Endometrium (tissue), 2 donors: ENCODE results near the gene KCNH2.
"Not testable (repeated sequence)": the region's sequence is repeated elsewhere in the genome, so short reads cannot be mapped to it uniquely, and the experiment has no call there.

Experiments used
- FAIRE-seq: peaks from 2 replicates; lab custom pipeline; 2012; peaks lifted over from hg19 to GRCh38; lab: Jason Lieb, UNC
- donor health status: control.
- donor health status: control.

KCNH2 gene

DNA sequence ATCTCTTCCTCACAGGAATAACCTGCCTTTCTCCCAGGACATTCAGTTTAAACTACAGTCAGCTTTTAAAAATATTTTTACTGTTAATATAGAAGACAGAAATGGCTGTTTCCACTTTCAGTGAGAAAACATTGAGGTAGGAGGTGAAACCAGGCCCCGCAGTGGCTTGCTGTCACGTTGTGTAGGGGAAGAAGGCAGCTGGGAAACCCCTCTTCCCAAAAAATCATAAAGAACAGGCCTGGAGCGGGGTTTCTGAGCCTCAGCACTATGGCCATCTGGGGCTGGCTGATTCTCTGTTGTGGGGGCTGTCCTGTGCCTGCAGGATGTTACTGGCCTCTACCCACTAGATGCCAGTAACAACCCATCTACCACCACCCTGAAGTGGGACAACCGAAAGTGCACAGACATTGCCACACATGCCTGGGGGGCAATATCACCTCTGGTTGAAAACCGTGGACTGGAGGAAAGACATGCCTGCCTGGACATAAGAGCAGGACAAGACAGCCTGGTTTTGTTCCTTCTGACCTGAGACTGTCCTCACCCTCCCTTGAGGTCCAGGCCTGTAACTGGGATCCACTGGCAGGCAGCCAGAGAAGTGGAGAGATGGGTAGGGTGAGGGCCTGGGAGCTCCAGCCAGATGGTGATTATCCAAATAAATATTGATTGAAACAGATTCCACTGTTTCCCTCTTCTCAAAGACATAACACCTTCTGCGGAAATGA, 43.9 kb downstream of the KCNH2 start:
- no peak for FAIRE-seq

DNA sequence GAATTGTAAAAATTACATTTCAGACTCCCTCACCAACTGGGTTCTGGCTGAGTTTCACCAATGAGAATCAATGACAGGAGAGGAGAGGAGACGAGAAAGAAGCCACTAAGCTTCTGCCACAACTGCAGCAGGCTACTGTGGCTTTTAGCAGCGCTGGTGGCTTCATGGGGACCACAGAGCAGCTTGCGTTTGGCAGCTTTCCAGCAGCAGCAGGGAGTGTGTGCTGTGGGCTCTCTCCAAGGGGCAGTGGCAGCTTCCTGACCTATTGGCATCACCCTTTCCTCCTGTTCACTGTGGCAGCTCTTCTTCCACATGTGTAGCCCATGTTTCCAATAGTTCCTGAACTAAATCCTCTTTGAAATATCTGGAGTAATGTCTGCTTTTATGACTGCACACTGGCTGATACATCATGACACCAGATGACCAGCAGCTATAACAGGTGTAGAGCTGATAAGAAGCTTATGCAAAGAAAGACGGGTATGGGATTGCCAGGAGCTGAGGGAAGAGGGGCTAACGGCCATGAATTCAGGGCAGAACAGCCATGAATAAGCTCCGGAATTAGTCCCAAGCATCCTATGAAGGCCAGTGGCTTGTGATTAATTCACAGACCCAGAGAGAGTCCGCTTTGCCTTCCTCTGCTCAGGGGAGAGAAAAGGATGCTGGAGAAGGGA, 46.8 kb downstream of the KCNH2 start:
- FAIRE-seq, result no peak

DNA sequence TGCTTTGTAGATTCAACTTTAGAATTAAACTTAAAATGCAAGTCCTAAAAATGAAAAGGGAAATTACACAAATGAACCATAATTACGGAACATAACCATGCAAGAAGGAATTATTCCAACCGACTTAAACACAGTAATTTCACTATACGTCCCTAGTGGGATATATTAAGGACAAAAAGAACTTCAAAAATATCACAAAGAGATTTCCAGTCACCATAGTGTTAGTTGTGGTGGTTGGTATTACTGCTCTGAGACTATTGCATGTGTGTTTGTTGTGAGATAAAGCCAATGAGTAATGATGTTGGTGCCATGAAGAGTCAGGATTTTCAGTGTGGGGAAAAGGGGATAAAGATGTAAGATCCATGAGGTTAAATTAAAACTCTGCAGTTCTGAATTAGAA, 49.6 kb downstream of the KCNH2 start:
- no peak for FAIRE-seq

DNA sequence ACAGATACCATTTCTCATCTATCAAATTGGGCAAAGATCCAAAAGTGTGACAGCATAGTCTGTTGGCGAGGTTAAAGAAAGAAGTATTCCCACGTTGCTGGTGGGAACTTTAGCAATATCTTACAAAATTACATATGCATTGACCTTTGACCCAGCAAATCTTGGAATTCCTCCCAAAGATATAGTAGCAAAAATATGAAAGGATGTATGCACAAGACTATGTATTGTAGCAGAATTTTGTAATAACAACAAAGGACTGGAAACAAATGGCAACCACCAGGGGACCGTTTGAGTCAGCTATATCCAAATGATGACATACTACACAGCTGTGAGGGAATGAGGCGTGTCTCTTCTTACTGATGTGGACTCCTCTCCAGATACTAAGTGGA, 50.2 kb downstream of the KCNH2 start:
- no peak for FAIRE-seq

DNA sequence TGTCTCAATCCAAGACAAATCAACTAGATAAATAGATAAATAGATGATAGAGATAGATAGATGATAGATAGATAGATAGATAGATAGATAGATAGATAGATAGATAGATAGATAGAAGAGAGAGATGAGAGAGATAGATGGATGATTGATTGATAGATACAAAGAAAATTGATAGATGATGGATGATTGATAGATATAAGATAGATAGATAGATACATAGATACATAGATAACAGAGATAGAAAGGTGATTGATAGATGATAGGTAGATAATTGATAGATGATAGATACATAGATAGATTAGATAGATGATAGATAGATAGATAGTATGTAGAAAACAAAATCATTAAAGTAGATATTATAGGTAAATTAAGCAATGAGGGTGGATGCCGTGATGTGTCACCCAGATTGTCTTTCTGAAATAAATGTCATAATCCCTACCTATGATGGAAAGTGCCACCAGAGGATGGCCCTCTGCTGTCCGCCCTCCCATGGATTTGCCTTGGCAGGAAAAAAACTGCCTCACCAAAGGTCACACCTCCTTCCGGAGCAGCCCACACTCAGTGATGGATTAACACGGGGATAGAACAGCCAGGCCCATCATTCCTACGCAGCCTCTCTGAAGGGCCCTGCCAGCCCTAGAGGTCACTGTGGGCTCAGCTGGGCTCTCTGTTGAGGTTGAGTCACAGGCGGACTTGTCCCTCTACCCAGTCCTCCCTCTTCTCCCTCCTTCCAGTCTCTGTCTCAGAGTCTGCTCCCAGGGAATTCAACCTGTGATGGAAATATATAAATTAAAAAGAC, 50.8 kb downstream of the KCNH2 start:
- FAIRE-seq, result no peak

DNA sequence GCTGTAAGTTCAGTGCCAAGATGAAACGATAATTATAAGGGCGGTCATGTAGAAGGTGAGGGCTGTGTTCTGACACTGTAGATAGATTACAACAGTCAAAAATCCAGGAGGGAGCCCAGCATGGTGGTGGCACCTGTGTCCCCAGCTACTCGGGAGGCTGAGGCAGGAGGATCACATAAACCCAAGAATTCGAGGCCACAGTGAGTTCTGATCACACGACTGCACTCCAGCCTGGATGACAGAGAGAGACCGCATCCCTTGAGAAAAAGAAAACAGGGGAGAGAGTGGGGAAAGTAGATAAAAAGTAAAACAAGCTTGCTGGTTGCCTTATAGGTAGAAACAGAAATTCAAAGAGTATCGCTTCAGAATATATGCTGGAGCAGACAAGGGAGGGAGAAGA, 52.1 kb downstream of the KCNH2 start:
- FAIRE-seq, result no peak

DNA sequence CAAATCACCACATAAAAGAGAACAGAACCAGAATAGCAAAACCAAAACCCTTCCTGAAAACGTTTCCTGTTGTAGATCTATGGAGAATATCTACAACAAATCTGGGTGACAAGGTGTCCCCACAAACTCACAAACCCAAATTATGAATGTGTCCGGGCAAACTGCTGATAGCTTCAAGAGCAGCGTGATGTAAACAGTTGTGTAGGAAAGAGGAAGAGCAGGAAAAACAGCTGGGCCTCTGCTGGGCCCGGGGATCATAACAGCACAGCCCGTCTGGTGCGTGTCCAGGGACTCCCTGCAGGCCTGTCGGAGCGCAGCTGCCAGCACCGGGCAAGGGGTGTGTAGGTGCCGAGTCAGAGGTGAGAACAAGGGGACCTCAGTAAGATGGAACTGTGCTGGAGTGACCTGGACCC, 53.7 kb downstream of the KCNH2 start:
- no peak for FAIRE-seq

DNA sequence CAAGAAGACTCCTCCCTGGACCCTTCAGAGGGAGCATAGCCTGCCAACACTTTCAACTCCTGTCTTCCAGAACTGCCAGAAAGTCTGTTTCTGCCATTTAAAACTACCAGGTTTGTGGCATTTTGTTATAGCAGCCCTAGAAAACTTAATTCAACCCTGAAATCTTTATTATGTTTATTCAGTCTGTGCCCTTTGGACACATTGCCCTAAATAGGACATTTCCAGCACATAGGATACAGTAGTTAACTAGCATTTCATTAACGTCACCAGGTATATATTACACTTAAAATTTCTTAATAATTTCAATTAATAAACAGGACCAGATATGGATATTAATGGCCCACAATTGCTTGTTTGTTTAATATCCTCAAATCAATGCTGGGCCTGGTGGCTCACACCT, 54.3 kb downstream of the KCNH2 start:
- FAIRE-seq, result no peak

DNA sequence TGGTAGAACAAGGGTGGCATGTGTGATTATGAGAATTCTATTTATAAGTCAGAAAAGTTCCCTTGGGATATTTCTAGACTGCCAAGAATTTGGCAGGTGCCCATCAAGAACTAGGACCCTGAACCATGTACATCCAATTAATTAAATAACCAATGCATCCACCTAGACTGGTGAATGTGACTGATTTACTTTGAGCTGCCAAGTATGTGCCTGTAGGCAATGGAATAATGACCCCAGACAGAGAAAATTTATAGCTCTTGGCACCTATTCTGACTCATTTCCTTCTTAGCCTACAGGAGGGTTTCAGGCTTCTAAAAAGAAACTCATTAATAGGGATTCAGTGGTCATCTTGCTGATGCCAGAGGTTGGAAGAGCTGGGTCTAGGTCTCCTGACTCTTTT, 54.9 kb downstream of the KCNH2 start:
- FAIRE-seq, result no peak

DNA sequence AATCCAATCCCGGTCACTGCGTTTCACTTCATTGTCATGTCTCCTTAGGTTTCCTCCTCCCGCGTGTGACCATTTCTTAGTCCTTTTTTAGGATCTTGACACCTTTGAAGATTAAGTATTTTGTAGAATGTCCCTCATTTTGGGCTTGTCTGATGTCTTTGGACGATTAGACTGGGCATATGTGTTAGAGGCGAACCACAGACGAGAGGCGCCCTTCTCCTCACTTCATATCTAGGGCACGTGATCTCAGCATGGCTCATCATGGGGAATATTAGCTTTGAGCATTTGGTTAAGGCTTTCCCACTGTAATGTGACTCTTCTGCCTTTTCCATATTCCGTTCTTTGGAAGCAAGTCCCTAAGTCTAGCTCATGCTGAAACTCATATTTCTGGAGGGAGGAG, 59.0 kb downstream of the KCNH2 start:
- no peak for FAIRE-seq

DNA sequence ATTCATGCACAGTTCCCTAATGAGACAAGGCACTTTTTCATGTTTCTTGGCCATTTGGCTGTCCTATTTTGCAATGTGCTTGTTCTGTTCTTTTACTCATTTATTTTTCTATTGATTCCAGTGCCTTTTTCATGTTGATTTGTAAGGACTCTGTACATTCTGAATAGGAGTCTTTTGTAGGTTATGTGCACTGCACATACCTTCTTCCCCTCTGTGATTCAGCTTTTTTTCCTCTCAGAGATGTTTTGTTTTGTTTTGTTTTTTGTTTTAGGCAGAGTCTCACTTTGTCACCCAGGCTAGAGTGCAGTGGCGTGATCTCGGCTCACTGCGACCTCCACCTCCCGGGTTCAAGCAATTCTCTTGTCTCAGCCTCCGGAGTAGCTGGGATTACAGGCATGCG, 59.7 kb downstream of the KCNH2 start:
- FAIRE-seq, result no peak

DNA sequence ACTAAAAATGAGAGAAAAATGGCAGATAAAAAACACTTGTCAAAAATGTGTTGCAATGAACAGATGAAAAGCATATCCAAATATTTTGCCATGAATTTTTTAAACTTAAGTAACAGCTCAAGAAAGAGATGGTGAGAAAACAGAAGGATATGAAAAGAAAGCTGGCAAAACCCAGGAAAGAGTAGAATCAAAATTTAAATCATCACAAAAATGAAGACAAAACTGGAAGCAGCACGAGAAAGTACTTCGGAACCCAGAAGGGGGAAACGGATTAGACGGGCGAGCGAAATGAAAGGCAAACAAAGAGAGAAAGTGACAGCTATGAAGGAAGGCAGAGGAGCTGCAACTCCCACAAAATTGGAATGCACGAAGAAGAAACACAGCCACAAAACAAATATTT, 60.2 kb downstream of the KCNH2 start:
- FAIRE-seq, result no peak

DNA sequence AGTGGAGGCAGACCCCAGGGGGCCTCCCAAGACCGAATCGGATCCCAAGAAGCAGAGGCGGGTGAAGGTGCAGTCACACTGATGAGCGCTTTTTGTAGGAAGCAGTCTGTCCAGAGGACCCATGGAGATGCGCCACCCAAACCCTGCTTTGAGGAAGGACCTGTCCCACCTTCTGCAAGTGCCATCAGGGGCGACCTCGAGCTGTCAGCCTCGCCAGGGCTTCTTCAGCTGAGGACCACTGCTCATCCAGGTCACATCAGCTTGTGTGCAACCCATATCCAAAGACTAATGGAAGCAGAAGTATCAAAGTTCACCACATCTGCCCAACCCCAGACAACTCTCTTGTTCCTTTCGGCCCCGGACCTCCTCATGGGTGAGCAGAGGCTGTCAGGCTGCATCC, 61.5 kb downstream of the KCNH2 start:
- FAIRE-seq, result no peak

DNA sequence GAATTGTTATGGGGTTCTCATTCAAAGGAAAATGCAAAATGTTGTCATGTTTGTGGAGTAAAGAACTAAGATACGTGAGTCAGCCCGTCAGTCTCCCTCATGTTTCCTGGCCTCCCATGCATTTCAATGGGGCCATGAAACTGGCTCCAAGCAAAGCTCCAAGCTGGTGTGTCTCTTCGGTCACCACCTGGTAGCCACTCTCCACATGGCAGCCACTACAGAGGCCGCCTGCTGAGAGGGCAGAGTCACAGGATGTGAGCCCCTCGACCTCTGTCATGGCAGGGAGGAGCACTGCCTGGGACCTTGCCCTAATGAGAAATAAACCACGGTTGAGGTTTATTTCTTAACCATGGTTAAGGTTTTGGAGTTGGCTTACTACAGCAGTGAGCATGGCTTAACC, 63.2 kb downstream of the KCNH2 start:
- no peak for FAIRE-seq

DNA sequence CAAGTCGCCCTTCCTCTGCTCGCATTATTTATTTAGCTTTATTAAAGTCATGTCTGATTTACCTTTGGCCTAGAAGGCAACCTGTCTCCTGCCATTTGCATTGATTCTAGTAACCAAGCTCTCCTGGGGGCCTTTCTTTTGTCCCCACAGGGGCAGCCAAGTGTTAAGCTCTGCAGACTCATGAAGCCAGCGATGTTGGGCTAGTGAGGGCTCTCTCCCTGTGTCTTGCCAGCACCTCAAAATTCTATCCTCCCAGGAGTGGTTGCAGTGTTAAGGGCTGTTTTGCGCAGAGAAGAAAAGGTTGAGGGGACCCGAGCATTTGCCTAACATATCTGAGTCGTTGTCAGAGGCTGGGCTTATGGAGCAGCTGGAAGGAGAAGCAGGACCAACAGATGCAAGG, 63.9 kb downstream of the KCNH2 start:
- no peak for FAIRE-seq

DNA sequence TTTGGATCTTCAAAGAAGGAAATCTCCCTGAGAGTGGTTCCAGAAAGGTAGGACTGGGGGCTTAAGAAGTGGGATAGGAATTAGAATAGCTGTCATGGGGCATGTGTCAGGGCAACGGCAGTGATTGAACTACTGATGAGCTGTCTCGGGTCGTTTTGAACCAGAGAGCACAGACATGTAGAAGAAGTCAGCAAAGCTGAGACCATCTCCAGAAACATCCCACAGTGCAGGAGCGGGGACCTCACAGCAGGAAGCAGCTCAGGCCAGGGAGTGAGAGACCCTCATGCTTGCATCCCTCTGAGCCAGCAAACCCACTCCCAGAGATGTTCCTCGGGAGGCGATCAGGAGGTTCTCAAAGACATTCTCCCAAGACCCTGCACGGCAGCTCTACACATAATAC, 65.7 kb downstream of the KCNH2 start:
- no peak for FAIRE-seq

DNA sequence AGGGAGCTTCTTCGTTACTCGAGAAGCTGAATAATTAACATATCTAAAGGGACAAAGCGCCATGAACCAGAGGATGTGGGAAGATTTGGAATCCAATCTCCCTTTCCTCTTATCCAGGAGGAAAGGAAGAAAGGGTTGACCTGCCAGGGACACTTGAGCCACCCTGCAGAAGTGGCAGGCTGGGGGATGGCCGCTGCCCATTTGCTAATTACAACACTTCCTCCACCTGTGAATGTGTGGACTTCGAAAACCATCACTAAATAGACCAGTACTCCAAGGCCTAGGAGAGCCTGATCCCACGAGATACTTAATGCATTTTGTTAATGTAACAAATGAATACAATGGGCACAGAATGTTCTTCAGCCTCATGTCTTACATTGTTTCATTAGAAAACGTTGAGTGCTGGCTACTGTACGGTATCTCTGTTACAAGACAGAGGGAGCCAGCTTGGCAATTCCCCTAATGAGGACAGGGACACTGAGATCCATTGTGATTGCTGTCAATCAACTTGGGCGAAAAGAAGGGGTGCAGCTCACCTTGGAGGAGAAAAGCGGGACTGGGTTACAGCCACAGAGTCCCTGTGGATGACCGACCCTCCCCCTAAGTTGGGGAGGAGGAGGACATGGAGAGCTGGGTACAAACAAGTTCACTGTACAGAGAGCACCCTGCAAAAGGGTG, 66.4 kb downstream of the KCNH2 start:
- no peak for FAIRE-seq

DNA sequence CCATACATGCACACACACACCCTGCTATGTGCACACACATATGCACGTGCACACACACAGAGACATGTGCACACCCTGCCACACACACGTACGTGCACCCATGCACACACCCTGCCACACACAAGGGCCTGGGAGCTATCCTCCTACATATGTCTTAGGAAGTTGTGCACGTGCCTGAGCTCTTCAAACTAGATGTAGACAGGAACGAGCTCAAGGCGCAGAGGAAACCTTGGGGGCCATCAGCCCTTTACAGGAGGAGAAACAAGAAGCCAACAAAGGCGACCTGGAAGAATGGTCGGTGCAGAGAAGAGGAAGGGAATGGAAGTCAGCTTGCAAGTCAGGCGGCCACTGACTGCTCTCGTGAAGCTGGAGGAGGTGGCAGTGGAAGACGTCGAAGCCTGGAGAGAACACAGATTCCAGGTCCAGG, 67.1 kb downstream of the KCNH2 start:
- no peak for FAIRE-seq

DNA sequence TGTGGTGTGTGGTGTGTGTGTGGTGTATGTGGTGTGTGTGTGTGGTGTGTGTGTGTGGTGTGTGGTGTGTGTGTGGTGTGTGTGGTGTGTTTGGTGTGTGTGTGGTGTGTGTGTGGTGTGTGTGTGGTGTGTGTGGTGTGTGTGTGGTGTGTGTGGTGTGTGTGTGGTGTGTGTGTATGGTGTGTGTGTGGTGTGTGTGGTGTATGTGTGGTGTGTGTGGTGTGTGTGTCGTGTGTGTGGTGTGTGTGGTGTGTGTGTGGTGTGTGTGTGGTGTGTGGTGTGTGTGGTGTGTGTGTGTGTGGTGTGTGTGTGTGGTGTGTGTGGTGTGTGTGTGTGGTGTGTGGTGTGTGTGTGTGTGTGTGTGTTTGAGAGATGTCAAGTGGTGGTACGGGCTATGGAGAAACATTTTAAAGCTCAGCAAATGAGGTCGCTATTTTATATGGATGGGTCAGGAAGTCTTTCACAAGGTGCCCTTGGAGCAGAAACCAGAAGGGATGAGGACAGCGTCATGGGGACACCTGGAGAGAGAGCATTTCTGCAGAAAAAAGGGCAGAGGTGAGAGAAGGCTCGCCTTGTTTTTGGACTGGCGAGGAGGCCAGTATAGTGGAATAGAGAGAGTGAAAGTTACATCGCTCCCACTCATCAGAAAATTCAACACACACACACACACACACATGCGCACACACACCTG, 67.7 kb downstream of the KCNH2 start:
- not testable (repeated sequence) for FAIRE-seq

DNA sequence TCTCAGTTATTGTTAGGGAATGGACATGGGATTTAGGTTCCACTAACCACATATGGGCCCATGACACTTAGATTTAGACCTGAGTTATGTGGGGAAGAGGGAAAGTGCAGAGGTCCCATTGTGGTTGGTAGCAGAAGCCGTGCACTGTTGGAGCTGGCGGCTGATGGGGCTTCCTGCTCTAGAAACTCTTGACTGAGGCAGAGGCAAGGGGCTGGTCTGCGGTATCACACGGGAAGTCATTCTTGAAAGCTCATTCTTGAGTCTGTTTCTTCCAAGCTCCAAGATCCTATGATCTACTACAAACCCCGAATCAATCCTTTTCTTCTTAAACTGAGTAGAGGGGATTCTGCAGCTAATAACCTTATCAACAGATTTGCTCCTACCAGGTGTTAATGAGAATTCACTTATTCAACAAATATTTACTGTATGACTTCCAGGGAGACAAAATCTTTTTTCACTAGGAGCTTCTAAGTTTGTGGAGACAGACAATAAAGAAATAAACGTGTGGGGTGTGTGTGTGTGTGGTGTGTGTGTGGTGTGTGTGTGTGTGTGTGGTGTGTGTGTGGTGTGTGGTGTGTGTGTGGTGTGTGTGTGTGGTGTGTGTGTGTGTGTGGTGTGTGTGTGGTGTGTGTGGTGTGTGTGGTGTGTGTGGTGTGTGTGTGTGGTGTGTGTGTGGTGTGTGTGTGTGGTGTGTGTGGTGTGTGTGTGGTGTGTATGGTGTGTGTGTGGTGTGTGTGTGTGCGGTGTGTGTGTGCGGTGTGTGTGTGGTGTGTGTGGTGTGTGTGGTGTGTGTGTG, 68.7 kb downstream of the KCNH2 start:
- FAIRE-seq, result no peak

DNA sequence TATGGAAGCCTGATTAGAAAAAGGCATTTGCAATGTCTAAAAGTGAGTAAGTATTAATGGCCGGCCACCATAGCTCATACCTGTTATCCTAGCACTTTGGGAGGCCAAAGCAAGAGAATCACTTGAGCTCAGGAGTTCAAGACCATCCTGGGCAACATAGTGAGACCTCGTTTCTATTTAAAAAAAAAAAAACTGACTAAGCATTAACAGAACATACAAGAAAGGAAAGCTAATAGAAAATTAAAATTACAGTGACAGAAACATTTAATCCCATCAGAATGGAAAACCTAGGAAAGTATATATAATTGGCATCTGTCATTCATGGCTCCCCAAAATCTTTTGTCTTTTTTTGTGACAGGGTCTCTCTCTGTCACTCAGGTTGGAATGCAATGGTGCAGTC, 69.9 kb downstream of the KCNH2 start:
- no peak for FAIRE-seq
